Muscle layer of duodenum (tissue), 2 donors: ENCODE results near the gene PPP1R3C.

ENCODE experiments used
- H3K27ac ChIP-seq: one replicate; pipeline ENCODE4 v1.7.0; 2013; ENCODE audit warnings: mild to moderate bottlenecking, low read length
- H3K27me3 ChIP-seq: one replicate; pipeline ENCODE4 v1.7.0; 2013; ENCODE audit warnings: low read depth, mild to moderate bottlenecking, control low read depth, low read length
- H3K36me3 ChIP-seq, 2 donors: one replicate each; pipeline ENCODE4 v1.7.0; 2013; ENCODE audit warnings: low read length in 2 of 2, control low read depth in 1 of 2, mild to moderate bottlenecking in 1 of 2; ENCODE audit not compliant: insufficient read depth in 2 of 2, control insufficient read depth in 1 of 2
- H3K4me1 ChIP-seq, 2 donors: one replicate each; pipeline ENCODE4 v1.7.0; 2013; ENCODE audit warnings: low read length in 2 of 2, mild to moderate bottlenecking in 2 of 2, control low read depth in 1 of 2, moderate library complexity in 1 of 2; ENCODE audit not compliant: insufficient read depth in 2 of 2, control insufficient read depth in 1 of 2
- H3K4me3 ChIP-seq, 2 donors: one replicate each; pipeline ENCODE4 v1.7.0; 2013; ENCODE audit warnings: low read length in 2 of 2, low read depth in 1 of 2, mild to moderate bottlenecking in 1 of 2
- H3K9me3 ChIP-seq, 2 donors: one replicate each; pipeline ENCODE4 v1.7.0; 2013; ENCODE audit warnings: low read length in 2 of 2, control low read depth in 1 of 2, mild to moderate bottlenecking in 1 of 2; ENCODE audit not compliant: control insufficient read depth in 1 of 2
- donor health status: healthy.

Gene PPP1R3C

GRCh38 chr10:91582153-91582554, 50.7 kb downstream of the PPP1R3C start:
- H3K4me3 ChIP-seq, result no peak overlapping the region
- H3K9me3 ChIP-seq, result no peaks in the 10 kb centered on the region
- no peaks in the 10 kb centered on the region for H3K27me3 ChIP-seq
- no peaks in the 10 kb centered on the region for H3K36me3 ChIP-seq
- H3K4me1 ChIP-seq, result peaks cover 0 to 8% of the 10 kb centered on the region in 2 donors
- no peak overlapping the region for H3K27ac ChIP-seq

- no peak overlapping the region for H3K4me3 ChIP-seq
- no peaks in the 10 kb centered on the region for H3K36me3 ChIP-seq
- no peaks in the 10 kb centered on the region for H3K27me3 ChIP-seq
- H3K9me3 ChIP-seq, result no peaks in the 10 kb centered on the region
- peaks cover 0 to 20% of the 10 kb centered on the region in 2 donors for H3K4me1 ChIP-seq
- H3K27ac ChIP-seq, result no peak overlapping the region
These were observed 53.4 kb downstream of the PPP1R3C start for GRCh38 chr10:91579329-91579985.
